Smooth muscle cell (in vitro differentiated cells): Measurements from ENCODE around the gene PPP2R5C. TPM values are rescaled to one million over a fixed set of nuclear protein-coding genes. Genes with fewer than 3 reads are reported as not detected.

ENCODE experiments used
- DNase-seq: peaks from one replicate; lab custom pipeline; 2025; ENCODE audit not compliant: unreplicated experiment; lab: John Stamatoyannopoulos, UW
- H2AFZ ChIP-seq: fragments of 200-600 bp; sonication (generic); 2 replicates; pipeline ENCODE4 v1.6.0; 2016; ENCODE audit warnings: antibody characterized with exemption, low read depth, mild to moderate bottlenecking
- H3F3A ChIP-seq: fragments of 200-600 bp; sonication (generic); 2 replicates; pipeline ENCODE4 v1.6.0; 2017; ENCODE audit warnings: antibody characterized with exemption, low read depth
- H3K27ac ChIP-seq: fragments of 200-600 bp; sonication (generic); 2 replicates; pipeline ENCODE4 v1.5.1; 2016; ENCODE audit warnings: low read depth, mild to moderate bottlenecking
- H3K27me3 ChIP-seq: fragments of 200-600 bp; sonication (generic); 2 replicates; pipeline ENCODE4 v1.6.1; 2016; ENCODE audit warnings: low read depth, mild to moderate bottlenecking
- H3K36me3 ChIP-seq: fragments of 200-600 bp; sonication (generic); 2 replicates; pipeline ENCODE4 v1.5.1; 2016; ENCODE audit warnings: low read depth
- H3K4me1 ChIP-seq: fragments of 200-600 bp; sonication (generic); 2 replicates; pipeline ENCODE4 v1.5.1; 2016; ENCODE audit warnings: low read depth
- H3K4me2 ChIP-seq: fragments of 200-600 bp; sonication (generic); 2 replicates; pipeline ENCODE4 v1.6.0; 2016; ENCODE audit warnings: mild to moderate bottlenecking
- H3K4me3 ChIP-seq: fragments of 200-600 bp; sonication (generic); 2 replicates; pipeline ENCODE4 v1.5.1; 2016; ENCODE audit warnings: mild to moderate bottlenecking
- H3K79me2 ChIP-seq: fragments of 200-600 bp; sonication (generic); 2 replicates; pipeline ENCODE4 v1.6.0; 2016; ENCODE audit warnings: low read depth, mild to moderate bottlenecking
- H3K9ac ChIP-seq: fragments of 200-600 bp; sonication (generic); 2 replicates; pipeline ENCODE4 v1.6.0; 2016; ENCODE audit warnings: low read depth
- H3K9me3 ChIP-seq: fragments of 200-600 bp; sonication (generic); replicated peaks from 2 replicates; pipeline ENCODE4 v1.5.1; 2016; ENCODE audit warnings: low read depth
- H4K20me1 ChIP-seq: fragments of 200-600 bp; sonication (generic); 2 replicates; pipeline ENCODE4 v1.6.0; 2016; ENCODE audit warnings: low read depth
- WGBS: methylation state at CpG from one replicate; pipeline ENCODE4 v1.1.7; 2016; ENCODE audit warnings: low lambda C conversion rate; 5-methylcytosine and 5-hydroxymethylcytosine counted together
- polyA plus RNA-seq: library from polyadenylated mRNA; unstranded; fragments of >200 nt; fragmentation: Nextera tagmentation; extraction: Ambion mirVana; gene quantifications from 2 replicates; pipeline ENCODE4 v1.2.1, GENCODE V29; 2016
- total RNA-seq: library from RNA; depleted of rRNA; stranded (reverse); fragments of >200 nt; gene quantifications from 2 replicates; pipeline ENCODE4 v1.2.3, GENCODE V29; 2014
- TF ChIP-seq, protein P1 (sequence below): fragments of 200-600 bp; sonication (generic); IDR thresholded peaks from 2 replicates; pipeline ENCODE4 v1.5.1; 2017; ENCODE audit warnings: borderline replicate concordance, mild to moderate bottlenecking, antibody characterized with exemption; ENCODE audit not compliant: insufficient read depth, poor library complexity, severe bottlenecking

PPP2R5C gene
- total and polyA plus RNA-seq, 2 experiments from 2014 or later, result 63.6 to 92.7 TPM

DNA sequence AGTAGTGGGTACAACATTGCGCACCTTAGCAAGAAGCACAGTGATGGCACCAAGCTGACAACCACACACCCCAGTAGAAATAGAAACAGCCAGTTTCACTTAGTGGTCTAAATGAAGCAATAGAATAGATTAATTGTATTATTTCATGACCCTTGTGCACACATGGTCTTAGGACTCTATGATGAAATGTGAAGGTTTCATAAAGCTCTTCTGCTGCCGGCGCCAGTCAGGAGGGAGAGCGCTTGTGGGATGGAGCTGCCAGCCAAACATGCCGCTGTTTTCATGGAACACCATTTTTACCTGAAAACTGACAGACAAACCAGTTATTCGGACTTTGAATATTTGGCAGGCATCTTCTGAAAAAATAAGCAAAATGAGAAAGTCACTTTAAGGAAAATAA lies 100.0 kb downstream of the PPP2R5C start:
- TF ChIP-seq, protein P1, sequence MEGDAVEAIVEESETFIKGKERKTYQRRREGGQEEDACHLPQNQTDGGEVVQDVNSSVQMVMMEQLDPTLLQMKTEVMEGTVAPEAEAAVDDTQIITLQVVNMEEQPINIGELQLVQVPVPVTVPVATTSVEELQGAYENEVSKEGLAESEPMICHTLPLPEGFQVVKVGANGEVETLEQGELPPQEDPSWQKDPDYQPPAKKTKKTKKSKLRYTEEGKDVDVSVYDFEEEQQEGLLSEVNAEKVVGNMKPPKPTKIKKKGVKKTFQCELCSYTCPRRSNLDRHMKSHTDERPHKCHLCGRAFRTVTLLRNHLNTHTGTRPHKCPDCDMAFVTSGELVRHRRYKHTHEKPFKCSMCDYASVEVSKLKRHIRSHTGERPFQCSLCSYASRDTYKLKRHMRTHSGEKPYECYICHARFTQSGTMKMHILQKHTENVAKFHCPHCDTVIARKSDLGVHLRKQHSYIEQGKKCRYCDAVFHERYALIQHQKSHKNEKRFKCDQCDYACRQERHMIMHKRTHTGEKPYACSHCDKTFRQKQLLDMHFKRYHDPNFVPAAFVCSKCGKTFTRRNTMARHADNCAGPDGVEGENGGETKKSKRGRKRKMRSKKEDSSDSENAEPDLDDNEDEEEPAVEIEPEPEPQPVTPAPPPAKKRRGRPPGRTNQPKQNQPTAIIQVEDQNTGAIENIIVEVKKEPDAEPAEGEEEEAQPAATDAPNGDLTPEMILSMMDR, result no peak
- Histone ChIP-seq H3F3A (no peaks in the 10 kb centered on the region), H3K4me1 (peaks cover 3% of the 10 kb centered on the region), H3K36me3 (peaks cover 3% of the 10 kb centered on the region), H4K20me1 (peaks cover 96% of the 10 kb centered on the region), H3K4me3 (no peak overlapping the region), H3K9ac (no peak overlapping the region), H3K79me2 (peaks cover 39% of the 10 kb centered on the region), H3K27ac (no peak overlapping the region), H3K27me3 (no peaks in the 10 kb centered on the region), H3K4me2 (no peak overlapping the region), H3K9me3 (no peaks in the 10 kb centered on the region), H2AFZ (no peak overlapping the region)
- DNase-seq, result no peak
- WGBS, result 97% methylated on average over 6 of the region's 6 CpGs

DNA sequence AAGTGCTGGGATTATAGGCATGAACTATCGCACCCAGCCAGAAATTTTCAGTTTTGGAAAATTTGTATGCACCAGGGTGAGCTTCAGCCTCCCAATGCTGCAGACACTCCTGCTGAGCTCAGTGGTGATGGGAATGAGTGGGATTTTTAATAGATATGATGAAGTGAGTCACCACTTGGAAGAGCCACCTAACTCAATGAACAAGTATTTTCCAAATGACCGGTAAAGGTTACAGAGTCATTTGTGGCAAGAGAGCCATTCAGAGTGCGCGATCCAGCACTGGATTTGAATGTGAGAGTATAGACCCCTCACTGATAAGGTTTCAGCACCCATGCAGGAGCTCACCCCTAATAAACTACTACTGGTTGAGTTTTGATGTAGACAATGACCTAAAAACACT lies 100.7 kb downstream of the PPP2R5C start:
- peaks cover 43% of the 10 kb centered on the region for H3K79me2 ChIP-seq
- WGBS, result 59% methylated on average over 4 of the region's 4 CpGs

DNA sequence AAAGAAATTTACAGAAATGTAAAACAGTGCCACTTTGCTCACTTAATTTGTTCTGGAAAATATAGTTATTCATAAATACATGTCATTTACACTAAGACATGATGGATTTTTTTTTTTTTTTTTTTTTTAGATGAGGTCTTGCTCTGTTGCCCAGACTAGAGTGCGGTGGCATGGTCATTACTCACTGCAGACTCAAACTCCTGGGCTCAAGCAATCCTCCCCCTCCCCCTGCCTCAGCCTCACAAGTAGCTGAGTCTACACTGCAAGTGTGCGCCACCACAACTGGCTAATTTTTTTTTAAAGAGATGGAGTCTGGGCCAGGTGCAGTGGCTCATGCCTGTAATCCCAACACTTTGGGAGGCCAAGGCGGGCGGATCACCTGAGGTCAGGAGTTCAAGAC lies 101.2 kb downstream of the PPP2R5C start:
- H3K9ac ChIP-seq, result peak overlapping the region; percentile 51
- H3K79me2 ChIP-seq, result peaks cover 49% of the 10 kb centered on the region
- H3K4me3 ChIP-seq, result no peak overlapping the region
- H2AFZ ChIP-seq, result no peak overlapping the region
- H3K27ac ChIP-seq, result peak overlapping the region; percentile 86
- DNase-seq, result no peak
- no peaks in the 10 kb centered on the region for H3K36me3 ChIP-seq
- H3K4me2 ChIP-seq, result no peak overlapping the region
- WGBS, result 89% methylated on average over 4 of the region's 4 CpGs
- no peaks in the 10 kb centered on the region for H3K27me3 ChIP-seq
- peaks cover 3% of the 10 kb centered on the region for H3K4me1 ChIP-seq
- no peaks in the 10 kb centered on the region for H3K9me3 ChIP-seq
- H4K20me1 ChIP-seq, result peaks cover 97% of the 10 kb centered on the region
- TF ChIP-seq, protein P1, result no peak
- no peaks in the 10 kb centered on the region for H3F3A ChIP-seq

More for the DNA sequence above, 100.7 kb downstream of the PPP2R5C start:
- Histone ChIP-seq H3K4me3 (no peak overlapping the region), H2AFZ (no peak overlapping the region), H3K36me3 (no peaks in the 10 kb centered on the region), H3F3A (no peaks in the 10 kb centered on the region), H3K9ac (peak overlapping the region; percentile 51), H4K20me1 (peaks cover 97% of the 10 kb centered on the region), H3K4me1 (peaks cover 3% of the 10 kb centered on the region), H3K27me3 (no peaks in the 10 kb centered on the region), H3K27ac (peak overlapping the region; percentile 86), H3K4me2 (peak overlapping the region; percentile 43), H3K9me3 (no peaks in the 10 kb centered on the region)
- DNase-seq, result no peak
- TF ChIP-seq, protein P1, result no peak

DNA sequence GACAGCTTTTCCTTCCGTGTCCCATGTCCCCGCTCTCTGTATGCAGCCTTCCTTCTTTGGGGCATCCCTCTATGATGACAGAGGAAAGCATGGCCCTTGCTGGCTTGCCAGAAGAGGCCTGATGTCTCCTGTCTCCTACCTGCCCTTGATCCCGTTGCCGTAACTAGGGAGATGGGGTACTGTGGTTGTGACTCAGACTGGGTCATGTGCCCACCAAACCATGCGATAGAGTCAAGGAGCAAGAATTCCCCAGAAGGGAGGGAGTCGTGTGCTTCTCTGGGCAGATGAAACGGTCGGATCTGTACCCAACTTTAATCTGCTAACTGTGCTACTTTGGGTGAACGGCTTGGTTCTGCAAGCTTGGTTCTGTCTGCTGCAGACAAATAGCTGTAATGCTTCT lies 103.8 kb downstream of the PPP2R5C start:
- Histone ChIP-seq H3K79me2 (peaks cover 50% of the 10 kb centered on the region), H3K4me2 (no peak overlapping the region), H3K4me1 (peaks cover 3% of the 10 kb centered on the region), H2AFZ (no peak overlapping the region), H3K27ac (no peak overlapping the region), H3K27me3 (no peaks in the 10 kb centered on the region), H3K4me3 (no peak overlapping the region), H3F3A (no peaks in the 10 kb centered on the region), H3K9me3 (no peaks in the 10 kb centered on the region), H3K9ac (no peak overlapping the region), H4K20me1 (peaks cover 99% of the 10 kb centered on the region), H3K36me3 (no peaks in the 10 kb centered on the region)
- WGBS, result 94% methylated on average over 9 of the region's 9 CpGs
- TF ChIP-seq, protein P1, result no peak
- DNase-seq, result no peak
